Measurements from ENCODE around the gene SLC22A9. TPM values are rescaled to one million over a fixed set of nuclear protein-coding genes. Genes with fewer than 3 reads are reported as not detected.
"Not testable (repeated sequence)": the region's sequence is repeated elsewhere in the genome, so short reads cannot be mapped to it uniquely, and the experiment has no call there.

The SLC22A9 gene
- total RNA-seq = not detected

DNA sequence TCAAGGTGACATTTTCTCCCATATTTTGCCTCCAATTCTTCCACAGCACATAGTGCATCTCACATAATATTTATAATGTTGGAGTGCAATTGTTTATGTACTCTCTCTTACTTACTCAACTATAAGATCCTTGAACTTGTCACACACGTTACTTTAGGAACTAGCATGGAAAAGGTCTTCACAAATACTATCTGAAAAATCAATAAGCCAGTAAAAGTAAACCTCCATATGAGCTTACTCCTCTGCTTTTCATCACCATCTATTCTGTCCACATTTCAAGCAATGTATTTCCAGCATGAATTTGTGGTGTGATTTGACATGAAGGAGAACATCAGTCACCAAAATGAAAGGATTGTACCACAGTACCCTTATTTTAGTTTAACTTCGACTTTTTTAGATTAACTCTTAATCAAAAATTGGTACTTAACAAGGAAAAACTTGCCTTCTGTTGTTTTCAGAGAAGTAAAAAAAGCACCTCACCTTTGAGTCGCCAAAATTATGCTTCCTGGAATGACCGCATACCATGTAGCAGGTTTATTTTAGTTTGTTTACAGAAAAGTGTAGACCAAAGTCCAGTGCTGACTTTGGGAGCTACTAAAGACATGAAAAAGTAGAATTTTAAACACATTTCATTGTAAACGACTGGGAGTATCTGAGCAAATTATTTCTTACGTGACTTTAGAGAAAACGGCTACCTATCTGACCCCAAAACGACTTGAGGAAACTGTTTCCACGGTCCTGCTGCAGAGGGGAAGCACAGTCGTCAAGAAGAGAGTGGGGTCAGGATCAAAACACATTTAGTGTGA lies at the start of gene SLC22A9:
Gene SLC22A9, plus strand, starts transcription at position 621 of the 806 bp plus-strand sequence. CDS start 272 bp downstream, outside the sequence.
- no peak for DNase-seq
- H3K4me3 Mint-ChIP-seq = no peak within 1 kb of the TSS
- POLR2A ChIA-PET = no interaction called here
- no peaks in the 10 kb centered on the region for H3K36me3 Mint-ChIP-seq (ENCODE audit: low read depth)
- CTCF ChIA-PET = no interaction called here
- peaks cover 7% of the 10 kb centered on the region for H3K27me3 Mint-ChIP-seq
- no peaks in the 10 kb centered on the region for H3K9me3 Mint-ChIP-seq
- H3K4me1 Mint-ChIP-seq = no peaks in the 10 kb centered on the region
- no peak within 1 kb of the TSS for H3K27ac Mint-ChIP-seq

DNA sequence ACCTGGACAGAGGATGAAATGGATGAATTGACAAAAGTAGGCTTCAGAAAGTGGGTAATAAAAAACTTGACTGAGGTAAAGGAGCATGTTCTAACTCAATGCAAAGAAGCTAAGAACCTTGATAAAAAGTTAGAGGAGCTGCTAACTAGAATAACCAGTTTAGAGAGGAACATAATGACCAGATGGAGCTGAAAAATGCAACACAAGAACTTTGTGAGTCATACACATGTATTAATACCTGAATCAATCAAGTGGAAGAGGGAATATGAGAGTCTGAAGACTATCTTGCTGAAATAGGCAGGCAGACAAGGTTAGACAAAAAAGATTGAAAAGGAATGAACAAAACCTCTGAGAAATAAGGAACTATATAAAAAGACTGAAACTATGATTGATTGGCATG lies 47.9 kb upstream of the SLC22A9 start:
- Mint-ChIP-seq H3K27ac (no peak overlapping the region), H3K27me3 (peaks cover 20% of the 10 kb centered on the region), H3K36me3 (ENCODE audit: low read depth) (no peaks in the 10 kb centered on the region), H3K9me3 (peaks cover 4% of the 10 kb centered on the region), H3K4me3 (no peak overlapping the region), H3K4me1 (no peaks in the 10 kb centered on the region)
- no peak for DNase-seq
- CTCF ChIA-PET = no interaction called here
- POLR2A ChIA-PET = no interaction called here

DNA sequence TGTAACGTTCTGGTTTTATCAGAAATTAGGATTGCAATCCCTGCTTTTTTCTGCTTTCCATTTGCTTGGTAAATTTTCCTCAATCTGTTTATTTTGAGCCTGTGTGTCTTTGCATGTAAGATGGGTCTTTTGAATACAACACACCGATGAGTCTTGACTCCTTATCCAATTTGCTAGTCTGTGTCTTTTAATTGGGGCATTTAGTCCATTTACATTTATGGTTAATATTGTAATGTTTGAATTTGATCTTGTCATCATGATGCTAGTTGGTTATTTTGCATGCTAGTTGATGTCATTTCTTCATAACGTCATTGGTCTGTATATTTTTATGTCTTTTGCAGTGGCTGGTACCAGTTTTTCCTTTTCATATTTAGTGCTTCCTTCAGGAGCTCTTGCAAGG lies 34.5 kb upstream of the SLC22A9 start:
- H3K4me3 Mint-ChIP-seq; CTCF ChIA-PET; H3K9me3 Mint-ChIP-seq; H3K4me1 Mint-ChIP-seq; H3K36me3 Mint-ChIP-seq (ENCODE audit: low read depth); H3K27ac Mint-ChIP-seq; POLR2A ChIA-PET; DNase-seq: not testable (repeated sequence)
- H3K27me3 Mint-ChIP-seq = peaks cover 11% of the 10 kb centered on the region

- Mint-ChIP-seq H3K27ac (no peak overlapping the region), H3K36me3 (ENCODE audit: low read depth) (no peaks in the 10 kb centered on the region), H3K9me3 (peaks cover 5% of the 10 kb centered on the region), H3K27me3 (peaks cover 11% of the 10 kb centered on the region), H3K4me3 (no peak overlapping the region), H3K4me1 (no peaks in the 10 kb centered on the region)
- CTCF ChIA-PET = no interaction called here
- POLR2A ChIA-PET = no interaction called here
- DNase-seq = no peak
These were observed 32.5 kb upstream of the SLC22A9 start for GRCh38 chr11:63337070-63337469.

GRCh38 chr11:63343130-63343529 lies 26.5 kb upstream of the SLC22A9 start:
- ChIA-PET POLR2A (no interaction called here), CTCF (no interaction called here)
- no peaks in the 10 kb centered on the region for H3K4me1 Mint-ChIP-seq
- peaks cover 6% of the 10 kb centered on the region for H3K27me3 Mint-ChIP-seq
- H3K9me3 Mint-ChIP-seq = no peaks in the 10 kb centered on the region
- H3K27ac Mint-ChIP-seq = no peak overlapping the region
- H3K4me3 Mint-ChIP-seq = no peak overlapping the region
- DNase-seq = no peak
- no peaks in the 10 kb centered on the region for H3K36me3 Mint-ChIP-seq (ENCODE audit: low read depth)

- H3K27ac Mint-ChIP-seq = no peak overlapping the region
These were observed 17.4 kb upstream of the SLC22A9 start for GRCh38 chr11:63352144-63352543.

GRCh38 chr11:63362196-63362793 lies 7.3 kb upstream of the SLC22A9 start:
- Mint-ChIP-seq H3K27ac (no peak overlapping the region), H3K9me3 (peaks cover 10% of the 10 kb centered on the region), H3K27me3 (peaks cover 15% of the 10 kb centered on the region), H3K4me1 (no peaks in the 10 kb centered on the region), H3K36me3 (ENCODE audit: low read depth) (no peaks in the 10 kb centered on the region), H3K4me3 (no peak overlapping the region)
- POLR2A ChIA-PET = no interaction called here
- CTCF ChIA-PET = no interaction called here
- DNase-seq = no peak

More at GRCh38 chr11:63352144-63352543, 17.4 kb upstream of the SLC22A9 start:
- DNase-seq = no peak
- CTCF ChIA-PET = no interaction called here
- POLR2A ChIA-PET = no interaction called here
- peaks cover 13% of the 10 kb centered on the region for H3K27me3 Mint-ChIP-seq
- no peaks in the 10 kb centered on the region for H3K9me3 Mint-ChIP-seq
- no peak overlapping the region for H3K4me3 Mint-ChIP-seq
- H3K36me3 Mint-ChIP-seq (ENCODE audit: low read depth) = no peaks in the 10 kb centered on the region
- H3K4me1 Mint-ChIP-seq = no peaks in the 10 kb centered on the region

- H3K4me3 Mint-ChIP-seq = no peak overlapping the region
- H3K36me3 Mint-ChIP-seq (ENCODE audit: low read depth) = no peaks in the 10 kb centered on the region
- H3K27ac Mint-ChIP-seq = no peak overlapping the region
- ChIA-PET POLR2A (no interaction called here), CTCF (no interaction called here)
- H3K9me3 Mint-ChIP-seq = no peaks in the 10 kb centered on the region
- no peaks in the 10 kb centered on the region for H3K4me1 Mint-ChIP-seq
- no peak for DNase-seq
- H3K27me3 Mint-ChIP-seq = peaks cover 9% of the 10 kb centered on the region
These were observed 495 bp downstream of the SLC22A9 start for GRCh38 chr11:63369971-63370588.

DNA sequence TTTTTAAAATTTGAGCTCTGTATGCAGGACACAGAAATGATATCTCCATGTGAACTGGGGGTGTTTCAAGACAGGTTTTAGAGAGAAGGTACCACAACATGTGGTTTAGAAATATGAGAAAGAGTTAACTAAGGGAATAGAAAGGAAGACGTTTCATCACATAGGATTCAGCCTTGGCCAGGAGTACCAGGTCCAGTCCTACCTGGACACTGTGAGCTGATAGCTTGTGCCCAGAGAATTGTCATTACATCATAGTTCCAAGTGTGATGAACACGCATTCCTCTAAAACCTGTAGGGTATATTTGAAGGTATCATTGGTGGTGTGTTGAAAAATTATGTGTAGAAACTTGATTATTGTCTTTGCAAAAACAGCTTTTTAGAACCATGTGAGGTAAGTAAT lies 1.8 kb downstream of the SLC22A9 start:
- Mint-ChIP-seq H3K4me3 (no peak overlapping the region), H3K9me3 (no peaks in the 10 kb centered on the region), H3K4me1 (no peaks in the 10 kb centered on the region), H3K27ac (no peak overlapping the region), H3K27me3 (peaks cover 10% of the 10 kb centered on the region), H3K36me3 (ENCODE audit: low read depth) (no peaks in the 10 kb centered on the region)
- no peak for DNase-seq
- CTCF ChIA-PET = no interaction called here
- POLR2A ChIA-PET = no interaction called here

DNA sequence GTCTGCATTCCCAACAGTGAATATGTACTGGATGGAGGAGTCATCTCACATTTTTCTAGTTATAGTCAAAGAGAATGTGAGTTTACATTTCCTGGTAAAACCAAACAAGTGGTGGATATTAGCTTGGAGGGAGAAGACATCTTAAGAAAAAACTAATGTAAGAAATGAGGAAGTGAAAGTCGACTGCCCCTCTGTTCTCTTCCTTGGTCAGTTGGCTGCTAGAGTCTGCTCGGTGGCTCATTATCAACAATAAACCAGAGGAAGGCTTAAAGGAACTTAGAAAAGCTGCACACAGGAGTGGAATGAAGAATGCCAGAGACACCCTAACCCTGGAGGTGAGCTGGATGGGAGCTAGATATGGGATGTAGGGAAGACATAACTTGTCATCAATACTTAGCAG lies 5.8 kb downstream of the SLC22A9 start:
- no peak overlapping the region for H3K27ac Mint-ChIP-seq
- no peaks in the 10 kb centered on the region for H3K4me1 Mint-ChIP-seq
- H3K9me3 Mint-ChIP-seq = no peaks in the 10 kb centered on the region
- POLR2A ChIA-PET = no interaction called here
- H3K4me3 Mint-ChIP-seq = no peak overlapping the region
- DNase-seq = no peak
- H3K27me3 Mint-ChIP-seq = peaks cover 32% of the 10 kb centered on the region
- no peaks in the 10 kb centered on the region for H3K36me3 Mint-ChIP-seq (ENCODE audit: low read depth)
- CTCF ChIA-PET = no interaction called here

DNA sequence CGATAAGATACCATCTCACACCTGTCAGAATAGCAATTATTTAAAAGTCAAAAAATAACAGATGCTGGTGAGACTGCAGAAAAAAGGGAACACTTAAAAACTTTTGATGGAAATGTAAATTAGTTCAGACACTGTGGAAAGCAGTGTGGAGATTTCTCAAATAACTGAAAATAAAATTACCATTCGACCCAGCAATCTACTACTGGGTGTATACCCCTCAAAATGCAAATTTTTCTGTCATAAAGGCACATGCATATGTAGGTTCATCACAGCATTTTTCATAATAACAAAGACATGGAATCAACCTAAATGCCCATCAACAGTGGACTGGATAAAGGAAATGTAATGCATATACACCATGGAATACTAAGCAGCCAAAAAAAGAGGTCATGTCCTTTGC lies 10.5 kb downstream of the SLC22A9 start:
- CTCF ChIA-PET = no interaction called here
- Mint-ChIP-seq H3K27ac (no peak overlapping the region), H3K27me3 (peaks cover 29% of the 10 kb centered on the region), H3K9me3 (no peaks in the 10 kb centered on the region), H3K4me3 (no peak overlapping the region), H3K4me1 (no peaks in the 10 kb centered on the region), H3K36me3 (ENCODE audit: low read depth) (no peaks in the 10 kb centered on the region)
- no peak for DNase-seq
- POLR2A ChIA-PET = no interaction called here

GRCh38 chr11:63395697-63396096 lies 26.1 kb downstream of the SLC22A9 start:
- no peak overlapping the region for H3K27ac Mint-ChIP-seq
- H3K9me3 Mint-ChIP-seq = no peaks in the 10 kb centered on the region
- POLR2A ChIA-PET = no interaction called here
- H3K4me3 Mint-ChIP-seq = no peak overlapping the region
- no peaks in the 10 kb centered on the region for H3K36me3 Mint-ChIP-seq (ENCODE audit: low read depth)
- DNase-seq = no peak
- H3K4me1 Mint-ChIP-seq = no peaks in the 10 kb centered on the region
- CTCF ChIA-PET = interaction anchor here (1.2 kb wide), 1 partner anchor 21 kb away, joined by 3 read pairs; no protein-coding TSS in a partner anchor
- H3K27me3 Mint-ChIP-seq = peaks cover 53% of the 10 kb centered on the region

DNA sequence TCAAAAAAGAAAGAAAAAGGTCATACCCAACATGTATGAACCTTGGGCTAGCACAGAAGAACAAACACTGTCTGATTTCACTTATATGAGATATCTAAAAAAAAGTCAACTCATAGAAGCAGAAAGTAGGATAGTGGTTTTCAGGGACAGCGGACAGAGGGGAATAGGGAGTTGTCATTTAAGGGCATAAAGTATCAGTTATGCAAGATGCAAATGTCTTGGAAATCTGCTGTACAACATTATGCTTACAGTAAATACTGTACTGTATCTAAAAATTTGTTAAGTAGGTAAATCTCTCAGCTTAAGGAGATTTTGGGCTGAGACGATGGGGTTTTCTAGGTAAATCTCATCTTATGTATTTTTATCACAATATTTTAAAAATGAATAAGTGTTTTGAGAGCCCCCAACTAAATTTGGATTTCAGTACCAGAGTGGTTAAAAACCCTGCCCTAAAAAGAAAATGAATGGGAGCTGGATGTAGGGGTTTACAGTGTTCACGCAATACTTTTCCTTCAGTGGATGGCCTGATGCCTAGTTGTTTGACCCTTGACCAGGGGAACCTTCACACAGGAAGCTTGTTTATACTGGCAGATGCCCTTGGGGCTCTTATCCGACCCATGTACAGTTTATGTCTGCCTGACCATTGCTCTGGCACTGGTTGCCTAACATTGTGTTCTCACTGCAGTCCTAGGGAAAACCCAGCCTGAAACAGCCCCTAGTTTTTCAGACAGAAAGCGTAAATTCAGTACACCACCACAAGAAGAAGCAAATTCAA lies 34.8 kb downstream of the SLC22A9 start:
- Mint-ChIP-seq H3K27ac (no peak overlapping the region), H3K27me3 (peaks cover 30% of the 10 kb centered on the region), H3K4me3 (no peak overlapping the region), H3K9me3 (no peaks in the 10 kb centered on the region), H3K4me1 (no peaks in the 10 kb centered on the region), H3K36me3 (ENCODE audit: low read depth) (no peaks in the 10 kb centered on the region)
- ChIA-PET CTCF (no interaction called here), POLR2A (no interaction called here)
- DNase-seq = no peak

All from activated CD4-positive, alpha-beta T cell treated with anti-CD3 and anti-CD28 coated beads, Interleukin-2, amount 10 ng/mL, durations not matched to agents 7 days and 5 days (primary cell).